Esophagus muscularis mucosa (tissue), 3 donors: Measurements from ENCODE around the gene MID1.

Source experiments
- CTCF ChIP-seq, 3 experiments: fragments of 200-600 bp in 2 of 3; fragments of 450-650 bp in 1 of 3; sonication (generic) in 2 of 3; IDR thresholded peaks; one replicate each; pipeline ENCODE4 v1.5.1; 2017 to 2019; ENCODE audit warnings: antibody characterized with exemption in 3 of 3, mild to moderate bottlenecking in 2 of 3, moderate library complexity in 1 of 3
- EP300 ChIP-seq: sonication (generic); formaldehyde crosslinking; IDR thresholded peaks from one replicate; pipeline ENCODE4 v1.6.1; 2017; ENCODE audit warnings: antibody characterized with exemption

DNA sequence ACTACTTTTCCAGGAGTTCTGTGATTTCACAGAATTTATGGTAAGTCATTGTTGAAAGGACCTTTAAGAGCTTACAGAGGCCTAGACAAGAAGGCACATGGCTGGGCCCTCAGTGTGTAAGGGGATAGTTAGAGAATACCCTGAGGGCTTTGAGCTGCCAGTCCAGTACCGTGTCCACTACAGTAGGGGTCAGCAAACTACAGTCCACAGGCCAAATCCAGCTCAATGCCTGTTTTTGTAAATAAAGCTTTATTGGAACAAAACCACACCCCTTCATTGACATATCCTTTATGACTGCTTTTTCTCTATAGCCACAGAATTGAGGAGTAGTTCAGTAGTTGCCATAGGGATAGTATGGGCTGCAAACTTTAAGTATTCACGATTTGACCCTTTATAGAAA is 176.2 kb downstream of the MID1 start:
- TF ChIP-seq CTCF (IDR thresholded peaks at IDR 0.05) (no peak), EP300 (no peak)
